HepG2 (cell line): Measurements from ENCODE around the gene SFXN5. TPM values are rescaled to one million over a fixed set of nuclear protein-coding genes. Genes with fewer than 3 reads are reported as not detected.

Experiments
- ARHGAP35 ChIP-seq: sonication (generic); formaldehyde crosslinking; IDR thresholded peaks from 2 replicates; pipeline ENCODE4 v1.9.0; 2022; ENCODE audit warnings: mild to moderate bottlenecking, inconsistent platforms, moderate library complexity, missing genetic modification reagents, borderline replicate concordance
- FOXJ3 ChIP-seq: sonication (generic); formaldehyde crosslinking; IDR thresholded peaks from 2 replicates; pipeline ENCODE4 v1.4.0; 2020; ENCODE audit warnings: missing genetic modification reagents, mild to moderate bottlenecking, borderline replicate concordance
- GABPA ChIP-seq, 2 experiments: IDR thresholded peaks; 2 replicates each; pipeline ENCODE4 v1.6.1; 2011 to 2016; ENCODE audit warnings: low read depth in 2 of 2, low read length in 1 of 2, missing biosample characterization in 1 of 2, missing genetic modification characterization in 1 of 2
- GZF1 ChIP-seq: sonication (generic); formaldehyde crosslinking; IDR thresholded peaks from 2 replicates; pipeline ENCODE4 v1.5.1; 2020; ENCODE audit warnings: mild to moderate bottlenecking, missing genetic modification reagents
- TBX2 ChIP-seq: sonication (generic); formaldehyde crosslinking; IDR thresholded peaks from 2 replicates; pipeline ENCODE4 v1.5.0; 2020; ENCODE audit warnings: missing genetic modification reagents, mild to moderate bottlenecking, borderline replicate concordance
- ZBTB8A ChIP-seq: sonication (generic); formaldehyde crosslinking; IDR thresholded peaks from 2 replicates; pipeline ENCODE4 v1.4.0; 2020; ENCODE audit warnings: mild to moderate bottlenecking, low read depth, missing genetic modification reagents, borderline replicate concordance
- ZFY ChIP-seq: sonication (generic); formaldehyde crosslinking; IDR thresholded peaks from 2 replicates; pipeline ENCODE4 v1.4.0; 2020; ENCODE audit warnings: missing genetic modification reagents
- ZNF136 ChIP-seq: sonication (generic); formaldehyde crosslinking; IDR thresholded peaks from 2 replicates; pipeline ENCODE4 v1.8.1; 2022; ENCODE audit warnings: low read depth, mild to moderate bottlenecking, moderate library complexity, missing genetic modification reagents
- ZNF232 ChIP-seq: sonication (generic); formaldehyde crosslinking; IDR thresholded peaks from 2 replicates; pipeline ENCODE4 v1.4.0; 2020; ENCODE audit warnings: missing genetic modification reagents, borderline replicate concordance
- ZNF549 ChIP-seq: sonication (generic); formaldehyde crosslinking; IDR thresholded peaks from 2 replicates; pipeline ENCODE4 v1.5.0; 2020; ENCODE audit warnings: missing genetic modification reagents
- ZNF572 ChIP-seq: sonication (generic); formaldehyde crosslinking; IDR thresholded peaks from 2 replicates; pipeline ENCODE4 v1.5.1; 2020; ENCODE audit warnings: mild to moderate bottlenecking, missing genetic modification reagents
- ZNF772 ChIP-seq: sonication (generic); formaldehyde crosslinking; IDR thresholded peaks from 2 replicates; pipeline ENCODE4 v1.5.0; 2020; ENCODE audit warnings: mild to moderate bottlenecking, missing genetic modification reagents
- ZSCAN9 ChIP-seq: IDR thresholded peaks from 2 replicates; pipeline ENCODE4 v1.6.1; 2016; ENCODE audit warnings: borderline replicate concordance
- ZZZ3 ChIP-seq: sonication (generic); formaldehyde crosslinking; IDR thresholded peaks from 2 replicates; pipeline ENCODE4 v1.4.0; 2020; ENCODE audit warnings: missing genetic modification reagents, mild to moderate bottlenecking, borderline replicate concordance
- polyA plus RNA-seq, 8 experiments: library from polyadenylated mRNA; depleted of rRNA in 3 of 8; stranded (reverse) in 7 of 8; unstranded in 1 of 8; fragments of >200 nt; fragmentation: Illumina TruSeq in 4 of 8; extraction: Trizol in 4 of 8; gene quantifications; 2 replicates each; pipeline versions ENCODE4 v1.2.1 to v1.2.3, GENCODE V29; 2011 to 2016; ENCODE audit warnings: low read depth in 4 of 8, missing spikeins in 1 of 8, mixed read lengths in 1 of 8; ENCODE audit not compliant: insufficient read depth in 1 of 8
- total RNA-seq, 5 experiments: library from RNA; depleted of rRNA; stranded (reverse); fragments of >200 nt; fragmentation: Illumina TruSeq; extraction: Trizol; gene quantifications; 2 replicates each; pipeline ENCODE4 v1.2.3, GENCODE V29; 2016; ENCODE audit warnings: low read depth in 1 of 5
- TF ChIP-seq, protein P1 (sequence below): sonication (generic); formaldehyde crosslinking; IDR thresholded peaks from 2 replicates; pipeline ENCODE4 v1.5.0; 2020; ENCODE audit warnings: mild to moderate bottlenecking, missing genetic modification reagents
- TF ChIP-seq, protein P2 (sequence below): sonication (generic); formaldehyde crosslinking; IDR thresholded peaks from 2 replicates; pipeline ENCODE4 v1.9.0; 2021; ENCODE audit warnings: missing genetic modification reagents, borderline replicate concordance
- TF ChIP-seq, protein P3 (sequence below): sonication (generic); formaldehyde crosslinking; conservative IDR thresholded peaks from 2 replicates; pipeline ENCODE4 v1.4.0; 2020; ENCODE audit warnings: missing genetic modification reagents
- TF ChIP-seq, protein P4 (sequence below): sonication (generic); formaldehyde crosslinking; IDR thresholded peaks from 2 replicates; pipeline ENCODE4 v1.5.0; 2020; ENCODE audit warnings: mild to moderate bottlenecking, missing genetic modification reagents
- TF ChIP-seq, protein P5 (sequence below): sonication (generic); IDR thresholded peaks from 2 replicates; pipeline ENCODE4 v1.6.1; 2016; ENCODE audit warnings: low read depth, borderline replicate concordance

The SFXN5 gene
- total and polyA plus RNA-seq, 2 of the 13 experiments (the other 11 are each of a cell fraction or from before 2014, with no cell fraction given) = 34.9 to 37.4 TPM

DNA sequence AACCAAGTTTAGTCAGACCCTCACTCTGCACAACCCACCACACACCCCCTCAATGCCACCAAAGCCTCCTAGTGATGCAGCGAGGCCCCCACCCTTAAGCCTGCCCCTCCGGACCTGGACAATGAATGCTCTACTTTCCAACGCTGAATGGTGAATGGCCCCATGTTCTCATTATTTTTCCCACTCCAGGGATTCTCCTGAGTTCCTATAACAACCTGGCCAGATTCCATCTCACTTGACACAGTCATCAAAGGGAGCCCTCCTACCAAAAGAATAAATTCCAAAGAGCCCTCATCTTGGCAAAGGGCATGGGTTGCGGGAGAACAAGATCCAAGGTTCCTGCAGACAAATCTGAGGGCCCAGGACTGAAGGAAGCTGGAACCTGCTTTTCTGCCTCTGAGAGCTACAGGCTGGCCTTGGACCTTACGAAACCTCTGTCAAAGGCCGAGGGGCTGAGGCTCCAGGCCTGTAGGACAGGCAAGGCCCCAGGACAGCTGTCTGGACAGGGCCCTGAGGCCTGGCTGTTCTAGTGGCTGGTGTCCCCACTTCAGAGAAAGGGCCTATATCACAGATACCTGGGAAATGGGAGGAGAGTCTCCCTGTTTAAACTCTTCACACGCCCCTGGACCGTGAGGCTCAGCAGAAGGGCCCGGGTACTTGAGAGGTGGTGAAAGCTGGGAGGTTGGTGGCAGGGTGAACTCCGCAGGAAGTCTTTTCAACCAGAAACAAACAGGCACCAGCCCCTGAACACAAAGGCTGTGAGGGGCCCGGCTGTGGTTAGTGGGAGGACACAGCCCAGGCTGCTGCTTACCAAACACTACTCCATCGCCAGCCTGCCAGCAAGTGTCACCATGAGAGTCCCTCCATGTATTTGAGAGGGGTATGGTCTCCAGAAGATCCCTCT, 27.3 kb downstream of the SFXN5 start (continued):
- TF ChIP-seq, protein P1, sequence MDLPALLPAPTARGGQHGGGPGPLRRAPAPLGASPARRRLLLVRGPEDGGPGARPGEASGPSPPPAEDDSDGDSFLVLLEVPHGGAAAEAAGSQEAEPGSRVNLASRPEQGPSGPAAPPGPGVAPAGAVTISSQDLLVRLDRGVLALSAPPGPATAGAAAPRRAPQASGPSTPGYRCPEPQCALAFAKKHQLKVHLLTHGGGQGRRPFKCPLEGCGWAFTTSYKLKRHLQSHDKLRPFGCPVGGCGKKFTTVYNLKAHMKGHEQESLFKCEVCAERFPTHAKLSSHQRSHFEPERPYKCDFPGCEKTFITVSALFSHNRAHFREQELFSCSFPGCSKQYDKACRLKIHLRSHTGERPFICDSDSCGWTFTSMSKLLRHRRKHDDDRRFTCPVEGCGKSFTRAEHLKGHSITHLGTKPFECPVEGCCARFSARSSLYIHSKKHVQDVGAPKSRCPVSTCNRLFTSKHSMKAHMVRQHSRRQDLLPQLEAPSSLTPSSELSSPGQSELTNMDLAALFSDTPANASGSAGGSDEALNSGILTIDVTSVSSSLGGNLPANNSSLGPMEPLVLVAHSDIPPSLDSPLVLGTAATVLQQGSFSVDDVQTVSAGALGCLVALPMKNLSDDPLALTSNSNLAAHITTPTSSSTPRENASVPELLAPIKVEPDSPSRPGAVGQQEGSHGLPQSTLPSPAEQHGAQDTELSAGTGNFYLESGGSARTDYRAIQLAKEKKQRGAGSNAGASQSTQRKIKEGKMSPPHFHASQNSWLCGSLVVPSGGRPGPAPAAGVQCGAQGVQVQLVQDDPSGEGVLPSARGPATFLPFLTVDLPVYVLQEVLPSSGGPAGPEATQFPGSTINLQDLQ (CRISPR knock-in tag) = no peak
- no peak for TF ChIP-seq ZNF772
- TF ChIP-seq, protein P2, sequence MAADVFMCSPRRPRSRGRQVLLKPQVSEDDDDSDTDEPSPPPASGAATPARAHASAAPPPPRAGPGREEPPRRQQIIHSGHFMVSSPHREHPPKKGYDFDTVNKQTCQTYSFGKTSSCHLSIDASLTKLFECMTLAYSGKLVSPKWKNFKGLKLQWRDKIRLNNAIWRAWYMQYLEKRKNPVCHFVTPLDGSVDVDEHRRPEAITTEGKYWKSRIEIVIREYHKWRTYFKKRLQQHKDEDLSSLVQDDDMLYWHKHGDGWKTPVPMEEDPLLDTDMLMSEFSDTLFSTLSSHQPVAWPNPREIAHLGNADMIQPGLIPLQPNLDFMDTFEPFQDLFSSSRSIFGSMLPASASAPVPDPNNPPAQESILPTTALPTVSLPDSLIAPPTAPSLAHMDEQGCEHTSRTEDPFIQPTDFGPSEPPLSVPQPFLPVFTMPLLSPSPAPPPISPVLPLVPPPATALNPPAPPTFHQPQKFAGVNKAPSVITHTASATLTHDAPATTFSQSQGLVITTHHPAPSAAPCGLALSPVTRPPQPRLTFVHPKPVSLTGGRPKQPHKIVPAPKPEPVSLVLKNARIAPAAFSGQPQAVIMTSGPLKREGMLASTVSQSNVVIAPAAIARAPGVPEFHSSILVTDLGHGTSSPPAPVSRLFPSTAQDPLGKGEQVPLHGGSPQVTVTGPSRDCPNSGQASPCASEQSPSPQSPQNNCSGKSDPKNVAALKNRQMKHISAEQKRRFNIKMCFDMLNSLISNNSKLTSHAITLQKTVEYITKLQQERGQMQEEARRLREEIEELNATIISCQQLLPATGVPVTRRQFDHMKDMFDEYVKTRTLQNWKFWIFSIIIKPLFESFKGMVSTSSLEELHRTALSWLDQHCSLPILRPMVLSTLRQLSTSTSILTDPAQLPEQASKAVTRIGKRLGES (CRISPR knock-in tag) = no peak
- peak; percentile 94 for TF ChIP-seq ZFY (CRISPR knock-in tag)
- no peak for TF ChIP-seq ZNF232 (CRISPR knock-in tag)
- TF ChIP-seq ZSCAN9 (CRISPR knock-in tag) = no peak
- no peak for TF ChIP-seq ZNF549
- no peak for TF ChIP-seq ZNF136 (CRISPR knock-in tag)
- TF ChIP-seq, protein P3, sequence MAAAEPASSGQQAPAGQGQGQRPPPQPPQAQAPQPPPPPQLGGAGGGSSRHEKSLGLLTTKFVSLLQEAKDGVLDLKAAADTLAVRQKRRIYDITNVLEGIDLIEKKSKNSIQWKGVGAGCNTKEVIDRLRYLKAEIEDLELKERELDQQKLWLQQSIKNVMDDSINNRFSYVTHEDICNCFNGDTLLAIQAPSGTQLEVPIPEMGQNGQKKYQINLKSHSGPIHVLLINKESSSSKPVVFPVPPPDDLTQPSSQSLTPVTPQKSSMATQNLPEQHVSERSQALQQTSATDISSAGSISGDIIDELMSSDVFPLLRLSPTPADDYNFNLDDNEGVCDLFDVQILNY = no peak
- TF ChIP-seq GABPA (IDR thresholded peaks at IDR 0.05; ENCODE audit: low read depth, low read length) = no peak
- TF ChIP-seq GABPA (CRISPR knock-in tag; IDR thresholded peaks at IDR 0.05; ENCODE audit: low read depth) = no peak
- TF ChIP-seq ARHGAP35 (CRISPR knock-in tag) = no peak
- TF ChIP-seq TBX2 (CRISPR knock-in tag) = 0 out of 2 replicates have a peak, but pooled peaks have one; percentile 22
- TF ChIP-seq ZBTB8A (CRISPR knock-in tag) = no peak
- TF ChIP-seq ZNF572 (CRISPR knock-in tag) = no peak
- TF ChIP-seq, protein P4, sequence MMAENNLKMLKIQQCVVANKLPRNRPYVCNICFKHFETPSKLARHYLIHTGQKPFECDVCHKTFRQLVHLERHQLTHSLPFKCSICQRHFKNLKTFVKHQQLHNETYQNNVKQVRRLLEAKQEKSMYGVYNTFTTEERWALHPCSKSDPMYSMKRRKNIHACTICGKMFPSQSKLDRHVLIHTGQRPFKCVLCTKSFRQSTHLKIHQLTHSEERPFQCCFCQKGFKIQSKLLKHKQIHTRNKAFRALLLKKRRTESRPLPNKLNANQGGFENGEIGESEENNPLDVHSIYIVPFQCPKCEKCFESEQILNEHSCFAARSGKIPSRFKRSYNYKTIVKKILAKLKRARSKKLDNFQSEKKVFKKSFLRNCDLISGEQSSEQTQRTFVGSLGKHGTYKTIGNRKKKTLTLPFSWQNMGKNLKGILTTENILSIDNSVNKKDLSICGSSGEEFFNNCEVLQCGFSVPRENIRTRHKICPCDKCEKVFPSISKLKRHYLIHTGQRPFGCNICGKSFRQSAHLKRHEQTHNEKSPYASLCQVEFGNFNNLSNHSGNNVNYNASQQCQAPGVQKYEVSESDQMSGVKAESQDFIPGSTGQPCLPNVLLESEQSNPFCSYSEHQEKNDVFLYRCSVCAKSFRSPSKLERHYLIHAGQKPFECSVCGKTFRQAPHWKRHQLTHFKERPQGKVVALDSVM (CRISPR knock-in tag) = no peak
- TF ChIP-seq, protein P5, sequence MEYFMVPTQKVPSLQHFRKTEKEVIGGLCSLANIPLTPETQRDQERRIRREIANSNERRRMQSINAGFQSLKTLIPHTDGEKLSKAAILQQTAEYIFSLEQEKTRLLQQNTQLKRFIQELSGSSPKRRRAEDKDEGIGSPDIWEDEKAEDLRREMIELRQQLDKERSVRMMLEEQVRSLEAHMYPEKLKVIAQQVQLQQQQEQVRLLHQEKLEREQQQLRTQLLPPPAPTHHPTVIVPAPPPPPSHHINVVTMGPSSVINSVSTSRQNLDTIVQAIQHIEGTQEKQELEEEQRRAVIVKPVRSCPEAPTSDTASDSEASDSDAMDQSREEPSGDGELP = peak; percentile 68
- TF ChIP-seq FOXJ3 (CRISPR knock-in tag) = no peak
- TF ChIP-seq GZF1 (CRISPR knock-in tag) = no peak
- no peak for TF ChIP-seq ZZZ3 (CRISPR knock-in tag)
